Measurements from ENCODE around the gene SAP130.

SAP130 gene

DNA sequence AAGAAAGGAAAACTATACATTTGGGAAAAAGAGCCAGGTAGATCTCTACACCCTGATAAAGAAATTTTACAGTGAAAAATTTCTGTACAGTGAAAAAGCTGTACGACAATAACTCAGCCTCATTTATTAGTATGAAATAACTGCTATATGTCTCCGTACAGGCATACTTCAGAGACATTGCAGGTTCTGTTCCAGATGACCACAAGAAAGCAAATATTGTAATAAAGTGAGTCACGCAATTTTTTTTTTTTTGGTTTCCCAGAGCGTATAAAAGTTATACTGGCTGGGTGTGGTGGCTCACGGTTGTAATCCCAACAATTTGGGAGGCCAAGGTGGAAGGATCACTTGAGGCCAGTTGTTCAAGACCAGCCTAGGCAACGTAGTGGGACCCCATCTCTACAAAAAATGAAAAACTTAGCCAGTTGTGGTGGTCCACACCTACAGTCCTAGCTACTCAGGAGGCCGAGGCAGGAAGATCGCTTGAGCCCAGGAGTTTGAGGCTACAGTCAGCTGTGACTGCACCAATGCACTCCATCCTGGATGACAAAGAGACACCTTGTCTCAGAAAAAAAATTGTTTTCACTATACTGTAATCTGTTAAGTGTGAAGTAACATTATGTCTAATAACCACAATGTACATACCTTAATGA, 113.9 kb downstream of the SAP130 start:
- TF ChIP-seq, protein P1, sequence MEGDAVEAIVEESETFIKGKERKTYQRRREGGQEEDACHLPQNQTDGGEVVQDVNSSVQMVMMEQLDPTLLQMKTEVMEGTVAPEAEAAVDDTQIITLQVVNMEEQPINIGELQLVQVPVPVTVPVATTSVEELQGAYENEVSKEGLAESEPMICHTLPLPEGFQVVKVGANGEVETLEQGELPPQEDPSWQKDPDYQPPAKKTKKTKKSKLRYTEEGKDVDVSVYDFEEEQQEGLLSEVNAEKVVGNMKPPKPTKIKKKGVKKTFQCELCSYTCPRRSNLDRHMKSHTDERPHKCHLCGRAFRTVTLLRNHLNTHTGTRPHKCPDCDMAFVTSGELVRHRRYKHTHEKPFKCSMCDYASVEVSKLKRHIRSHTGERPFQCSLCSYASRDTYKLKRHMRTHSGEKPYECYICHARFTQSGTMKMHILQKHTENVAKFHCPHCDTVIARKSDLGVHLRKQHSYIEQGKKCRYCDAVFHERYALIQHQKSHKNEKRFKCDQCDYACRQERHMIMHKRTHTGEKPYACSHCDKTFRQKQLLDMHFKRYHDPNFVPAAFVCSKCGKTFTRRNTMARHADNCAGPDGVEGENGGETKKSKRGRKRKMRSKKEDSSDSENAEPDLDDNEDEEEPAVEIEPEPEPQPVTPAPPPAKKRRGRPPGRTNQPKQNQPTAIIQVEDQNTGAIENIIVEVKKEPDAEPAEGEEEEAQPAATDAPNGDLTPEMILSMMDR (IDR thresholded peaks at IDR 0.05; ENCODE audit: borderline replicate concordance, extremely low read depth, low read length, poor library complexity, severe bottlenecking): no peak
- no peak for TF ChIP-seq EZH2 (IDR thresholded peaks at IDR 0.05; ENCODE audit: borderline replicate concordance, low read depth, low read length, severe bottlenecking)
- Histone ChIP-seq H3K4me2 (ENCODE audit: insufficient read depth, low read length) (no peak overlapping the region), H3K27me3 (ENCODE audit: insufficient read depth, low read length, poor library complexity) (no peaks in the 10 kb centered on the region), H2AFZ (ENCODE audit: low read depth, low read length) (no peak overlapping the region), H3K4me1 (ENCODE audit: insufficient read depth, low read length) (no peaks in the 10 kb centered on the region), H3K79me2 (ENCODE audit: insufficient read depth, low read length) (no peaks in the 10 kb centered on the region), H3K9ac (ENCODE audit: low read depth, low read length) (no peak overlapping the region), H4K20me1 (ENCODE audit: insufficient read depth, low read length) (no peaks in the 10 kb centered on the region), H3K36me3 (ENCODE audit: insufficient read depth, low read length) (no peaks in the 10 kb centered on the region), H3K4me3 (ENCODE audit: low read depth in 1 of 2, low read length in 2 of 2) (no peak overlapping the region), H3K9me3 (ENCODE audit: insufficient read depth, low read length, severe bottlenecking) (no peaks in the 10 kb centered on the region), H3K27ac (ENCODE audit: low read length) (no peak overlapping the region)
- ATAC-seq (ENCODE audit: insufficient read depth, low read depth): no peak
- no peak for DNase-seq

DNA sequence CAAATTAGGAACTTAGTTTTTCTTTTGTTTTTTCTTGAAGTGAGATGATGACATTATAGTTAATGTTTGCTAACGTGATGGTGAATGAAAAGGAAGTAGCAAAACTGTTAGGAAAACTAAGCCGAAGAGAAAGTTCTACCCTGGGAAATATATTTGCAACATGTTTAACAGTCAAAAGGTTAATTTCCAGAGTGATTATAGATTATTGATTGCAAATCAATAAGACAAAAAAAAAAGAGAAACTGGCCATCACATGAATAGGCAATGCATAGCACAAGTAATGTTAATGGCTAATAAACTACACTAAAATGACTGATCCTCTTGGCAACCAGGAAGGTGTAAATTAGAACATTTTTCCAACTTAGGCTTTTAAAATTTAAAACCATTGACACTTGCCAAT, 116.1 kb downstream of the SAP130 start:
- H3K36me3 ChIP-seq (ENCODE audit: insufficient read depth, low read length): no peaks in the 10 kb centered on the region
- no peak overlapping the region for H3K27ac ChIP-seq (ENCODE audit: low read length)
- no peaks in the 10 kb centered on the region for H3K9me3 ChIP-seq (ENCODE audit: insufficient read depth, low read length, severe bottlenecking)
- H4K20me1 ChIP-seq (ENCODE audit: insufficient read depth, low read length): no peaks in the 10 kb centered on the region
- ATAC-seq (ENCODE audit: insufficient read depth, low read depth) (no peak), DNase-seq (no peak)
- no peaks in the 10 kb centered on the region for H3K79me2 ChIP-seq (ENCODE audit: insufficient read depth, low read length)
- H3K4me1 ChIP-seq (ENCODE audit: insufficient read depth, low read length): no peaks in the 10 kb centered on the region
- TF ChIP-seq, protein P1 (IDR thresholded peaks at IDR 0.05; ENCODE audit: borderline replicate concordance, extremely low read depth, low read length, poor library complexity, severe bottlenecking): no peak
- TF ChIP-seq EZH2 (IDR thresholded peaks at IDR 0.05; ENCODE audit: borderline replicate concordance, low read depth, low read length, severe bottlenecking): no peak
- H3K9ac ChIP-seq (ENCODE audit: low read depth, low read length): no peak overlapping the region
- no peak overlapping the region for H3K4me3 ChIP-seq (ENCODE audit: low read depth in 1 of 2, low read length in 2 of 2)
- H3K4me2 ChIP-seq (ENCODE audit: insufficient read depth, low read length): no peak overlapping the region
- no peaks in the 10 kb centered on the region for H3K27me3 ChIP-seq (ENCODE audit: insufficient read depth, low read length, poor library complexity)
- H2AFZ ChIP-seq (ENCODE audit: low read depth, low read length): no peak overlapping the region

DNA sequence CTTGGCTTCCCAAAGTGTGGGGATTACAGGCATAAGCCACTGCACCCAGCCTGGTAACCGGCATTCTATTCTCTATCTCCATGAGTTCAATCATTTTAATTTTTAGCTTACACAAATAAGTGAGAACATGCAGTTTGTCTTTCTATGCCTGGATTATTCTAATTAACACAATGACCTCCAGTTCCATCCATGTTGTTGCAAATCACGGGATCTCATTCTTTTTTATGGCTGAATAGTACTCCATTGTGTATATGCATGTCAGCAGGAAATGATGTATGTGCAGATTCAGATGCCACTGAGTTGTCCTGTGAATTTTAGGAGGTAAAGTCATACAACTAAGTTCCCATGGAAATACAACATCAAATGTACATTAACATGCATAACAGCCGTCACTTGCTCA, 117.4 kb downstream of the SAP130 start:
- Histone ChIP-seq H2AFZ (ENCODE audit: low read depth, low read length) (no peak overlapping the region), H3K27ac (ENCODE audit: low read length) (no peak overlapping the region)

More for the DNA sequence above, 117.4 kb downstream of the SAP130 start:
- no peak for ATAC-seq (ENCODE audit: insufficient read depth, low read depth)
- no peaks in the 10 kb centered on the region for H3K27me3 ChIP-seq (ENCODE audit: insufficient read depth, low read length, poor library complexity)
- no peaks in the 10 kb centered on the region for H3K36me3 ChIP-seq (ENCODE audit: insufficient read depth, low read length)
- no peaks in the 10 kb centered on the region for H4K20me1 ChIP-seq (ENCODE audit: insufficient read depth, low read length)
- H3K4me3 ChIP-seq (ENCODE audit: low read depth in 1 of 2, low read length in 2 of 2): no peak overlapping the region
- no peaks in the 10 kb centered on the region for H3K4me1 ChIP-seq (ENCODE audit: insufficient read depth, low read length)
- no peak for DNase-seq
- TF ChIP-seq, protein P1 (IDR thresholded peaks at IDR 0.05; ENCODE audit: borderline replicate concordance, extremely low read depth, low read length, poor library complexity, severe bottlenecking): no peak
- no peak for TF ChIP-seq EZH2 (IDR thresholded peaks at IDR 0.05; ENCODE audit: borderline replicate concordance, low read depth, low read length, severe bottlenecking)
- H3K9me3 ChIP-seq (ENCODE audit: insufficient read depth, low read length, severe bottlenecking): no peaks in the 10 kb centered on the region
- no peak overlapping the region for H3K9ac ChIP-seq (ENCODE audit: low read depth, low read length)
- no peak overlapping the region for H3K4me2 ChIP-seq (ENCODE audit: insufficient read depth, low read length)
- no peaks in the 10 kb centered on the region for H3K79me2 ChIP-seq (ENCODE audit: insufficient read depth, low read length)

All from DND-41 (cell line).